ENCODE data around the gene NOL4L.

Gene NOL4L

GRCh38 chr20:32400476-32400875 is 184.7 kb downstream of the NOL4L start:
- no peak for DNase-seq (ENCODE audit: low spot score)
- H3K27ac ChIP-seq, result no peak overlapping the region
- no peak overlapping the region for H3K4me3 ChIP-seq
- TF ChIP-seq CTCF (IDR thresholded peaks at IDR 0.05), result no peak

GRCh38 chr20:32397567-32398084 is 187.5 kb downstream of the NOL4L start:
- Histone ChIP-seq H3K27ac (no peak overlapping the region), H3K4me3 (no peak overlapping the region)
- no peak for DNase-seq (ENCODE audit: low spot score)
- TF ChIP-seq CTCF (IDR thresholded peaks at IDR 0.05), result no peak

GRCh38 chr20:32396646-32397160 is 188.4 kb downstream of the NOL4L start:
- no peak for TF ChIP-seq CTCF (IDR thresholded peaks at IDR 0.05)
- Histone ChIP-seq H3K4me3 (no peak overlapping the region), H3K27ac (no peak overlapping the region)
- no peak for DNase-seq (ENCODE audit: low spot score)

- no peak for DNase-seq (ENCODE audit: low spot score)
- H3K27ac ChIP-seq, result no peak overlapping the region
- no peak overlapping the region for H3K4me3 ChIP-seq
- TF ChIP-seq CTCF (IDR thresholded peaks at IDR 0.05), result no peak
Measured at GRCh38 chr20:32395066-32395465, 190.1 kb downstream of the NOL4L start.

Measured in coronary artery (tissue), 2 donors.